ENCODE measurements around the gene CCDC69.
"Not testable (repeated sequence)": the region's sequence is repeated elsewhere in the genome, so short reads cannot be mapped to it uniquely, and the experiment has no call there.

CCDC69 gene, protein sequence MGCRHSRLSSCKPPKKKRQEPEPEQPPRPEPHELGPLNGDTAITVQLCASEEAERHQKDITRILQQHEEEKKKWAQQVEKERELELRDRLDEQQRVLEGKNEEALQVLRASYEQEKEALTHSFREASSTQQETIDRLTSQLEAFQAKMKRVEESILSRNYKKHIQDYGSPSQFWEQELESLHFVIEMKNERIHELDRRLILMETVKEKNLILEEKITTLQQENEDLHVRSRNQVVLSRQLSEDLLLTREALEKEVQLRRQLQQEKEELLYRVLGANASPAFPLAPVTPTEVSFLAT

DNA sequence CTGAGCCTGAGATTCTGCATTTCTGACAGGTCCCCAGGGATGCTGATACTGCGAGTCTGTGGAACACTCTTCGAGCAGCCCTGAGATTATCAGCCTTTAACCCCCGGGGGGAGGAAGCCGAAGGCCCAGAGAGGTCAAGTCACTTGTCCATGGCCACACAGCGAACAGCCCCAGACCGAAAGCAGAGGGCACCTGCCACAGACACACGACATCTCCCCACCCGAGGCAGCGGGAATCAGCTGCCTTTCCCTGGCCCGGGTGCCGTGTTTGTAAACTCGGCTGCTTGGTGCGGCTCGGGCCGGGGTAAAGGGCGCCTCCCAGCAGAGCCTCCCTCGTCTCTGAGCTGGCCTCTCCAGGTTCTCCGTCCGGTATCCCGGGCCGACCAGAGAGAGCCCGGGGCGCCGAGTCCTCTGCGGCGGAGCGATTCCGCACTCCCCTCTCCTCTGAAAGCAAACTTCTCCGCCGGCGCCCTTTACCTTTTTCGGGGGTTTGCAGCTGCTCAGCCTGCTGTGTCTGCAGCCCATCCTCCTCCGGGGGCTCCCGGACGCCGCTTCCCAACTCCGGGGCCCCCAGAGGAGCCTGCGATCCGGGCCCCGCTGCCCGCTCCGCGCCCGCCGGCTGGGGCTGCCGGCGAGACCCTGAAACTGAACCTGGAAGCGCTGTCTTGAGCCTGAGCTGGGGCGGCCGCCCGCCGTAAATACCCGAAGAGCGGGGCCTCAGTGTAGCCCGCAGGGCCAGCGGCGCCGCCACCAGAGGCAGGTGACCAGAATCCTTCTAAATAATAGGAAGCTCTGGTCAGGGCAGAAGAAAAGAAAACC lies at the start of gene CCDC69:
Gene CCDC69, minus strand, starts transcription at position 646 of the 818 bp plus-strand sequence. Its CDS starts 122 bp downstream, at position 524.
- DNase-seq, result peak; percentile 6

DNA sequence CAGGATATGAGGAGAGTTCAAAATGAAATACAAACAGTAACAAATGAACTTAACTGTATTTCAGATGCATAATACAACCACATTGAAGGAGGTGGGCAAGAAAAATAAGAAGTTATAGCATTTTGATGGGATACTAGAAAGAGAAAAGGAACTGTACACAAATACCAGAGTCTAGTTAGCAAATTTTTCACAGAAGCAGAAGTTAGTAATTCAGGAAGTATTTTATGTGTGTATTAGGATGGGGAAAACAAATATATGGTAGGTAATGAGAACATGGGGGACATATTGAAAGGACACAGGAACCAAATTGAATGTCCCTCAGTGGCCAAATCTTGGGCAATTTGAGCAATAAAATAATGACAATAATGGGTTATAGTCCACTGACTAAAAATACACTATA lies 47.4 kb upstream of the CCDC69 start:
- DNase-seq, result no peak

- no peak for DNase-seq
Measured at GRCh38 chr5:151270599-151270998, 46.7 kb upstream of the CCDC69 start.

DNA sequence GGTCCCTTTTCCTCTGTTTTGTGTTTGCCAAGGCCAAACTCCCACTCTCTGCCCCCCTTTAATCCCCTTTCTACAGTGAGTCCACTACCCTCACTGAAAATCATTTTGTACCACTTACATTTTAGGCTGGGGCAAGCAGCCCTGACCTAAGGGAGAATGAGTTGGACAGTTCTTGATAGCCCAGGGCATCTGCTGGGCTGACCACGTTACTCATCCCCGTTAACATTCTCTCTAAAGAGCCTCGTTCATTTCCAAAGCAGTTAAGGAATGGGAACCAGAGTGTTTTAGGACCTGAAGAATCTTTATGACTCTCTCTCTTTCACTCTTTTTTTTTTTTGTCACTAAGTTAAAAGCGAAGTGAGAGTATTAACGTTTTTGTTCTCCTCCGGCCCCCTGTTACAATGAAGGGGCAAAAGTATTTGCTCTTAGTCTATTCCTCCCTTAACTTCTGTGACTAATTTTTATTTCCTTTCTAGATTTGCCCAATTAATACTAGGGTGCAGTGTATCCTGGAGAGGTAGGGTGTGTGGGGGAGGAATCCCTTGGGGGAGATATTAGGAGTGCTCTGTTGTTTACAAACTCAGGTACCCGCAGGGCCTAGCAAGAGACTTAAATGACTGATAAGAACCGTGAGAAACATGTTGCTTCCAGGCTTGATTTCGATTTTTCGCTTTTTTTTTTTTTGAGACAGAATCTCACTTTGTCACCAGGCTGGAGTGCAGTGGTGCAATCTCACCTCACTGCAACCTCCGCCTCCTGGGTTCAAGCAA lies 43.8 kb upstream of the CCDC69 start:
- no peak for DNase-seq

GRCh38 chr5:151264113-151264512 lies 40.2 kb upstream of the CCDC69 start:
- no peak for DNase-seq

DNA sequence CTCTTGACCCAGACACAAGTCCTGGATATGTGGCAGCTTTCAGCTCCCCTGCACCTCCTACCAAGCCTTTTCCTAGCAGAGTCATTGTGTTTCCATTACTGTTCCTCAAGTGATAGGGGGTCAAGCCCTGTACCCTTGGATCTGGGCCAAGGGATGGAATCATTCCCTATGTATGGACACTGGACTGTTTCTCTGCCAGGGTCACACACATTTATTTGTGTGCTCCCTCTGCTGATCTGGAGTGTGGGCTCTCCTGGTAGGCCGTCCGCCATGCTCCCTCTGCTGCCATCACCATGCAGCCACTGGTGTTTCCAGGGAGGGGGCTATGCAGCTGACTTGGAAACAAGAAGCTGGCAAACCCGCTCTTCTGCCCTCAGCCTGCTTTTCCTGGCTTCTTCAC lies 38.6 kb upstream of the CCDC69 start:
- DNase-seq, result no peak

DNA sequence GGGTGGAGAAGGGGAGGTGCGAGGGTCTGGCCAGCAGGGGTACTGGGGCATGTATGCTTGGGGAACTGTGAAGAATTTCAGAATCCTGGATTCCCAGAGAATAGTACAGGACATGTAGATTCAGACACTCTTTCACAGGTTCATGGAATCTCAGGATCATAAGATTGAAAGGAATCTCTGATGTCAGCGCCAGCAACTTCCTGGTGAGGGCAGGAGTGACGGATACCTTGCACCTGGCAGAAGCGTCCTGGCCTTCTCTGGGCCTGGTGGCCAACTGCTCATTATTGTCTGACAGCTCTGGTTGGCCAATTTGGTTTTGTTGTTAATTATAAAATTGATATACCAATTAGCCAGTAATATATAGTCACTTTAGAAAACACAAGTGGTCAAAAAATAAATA lies 36.0 kb upstream of the CCDC69 start:
- DNase-seq, result no peak

GRCh38 chr5:151258816-151259215 lies 34.9 kb upstream of the CCDC69 start:
- no peak for DNase-seq

DNA sequence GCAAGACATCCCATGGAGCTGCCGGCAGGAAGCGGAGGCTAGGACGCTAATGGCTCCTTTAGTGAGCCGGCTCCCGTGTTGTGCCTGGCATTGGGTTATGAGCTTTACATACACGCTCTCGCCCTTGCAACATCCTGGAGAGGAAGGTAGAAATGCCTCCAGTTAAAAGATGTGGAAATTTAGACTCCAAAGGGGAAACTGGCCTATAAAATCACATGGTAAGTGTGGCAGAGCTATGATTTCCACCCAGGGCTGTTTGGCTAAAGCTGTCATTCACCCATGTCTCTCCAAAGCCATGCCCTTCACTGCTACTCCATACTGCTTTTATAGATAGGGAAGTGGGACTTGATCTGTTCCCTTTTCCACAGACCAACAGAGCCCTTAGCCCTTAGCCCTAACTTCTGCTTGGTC lies 34.3 kb upstream of the CCDC69 start:
- no peak for DNase-seq

DNA sequence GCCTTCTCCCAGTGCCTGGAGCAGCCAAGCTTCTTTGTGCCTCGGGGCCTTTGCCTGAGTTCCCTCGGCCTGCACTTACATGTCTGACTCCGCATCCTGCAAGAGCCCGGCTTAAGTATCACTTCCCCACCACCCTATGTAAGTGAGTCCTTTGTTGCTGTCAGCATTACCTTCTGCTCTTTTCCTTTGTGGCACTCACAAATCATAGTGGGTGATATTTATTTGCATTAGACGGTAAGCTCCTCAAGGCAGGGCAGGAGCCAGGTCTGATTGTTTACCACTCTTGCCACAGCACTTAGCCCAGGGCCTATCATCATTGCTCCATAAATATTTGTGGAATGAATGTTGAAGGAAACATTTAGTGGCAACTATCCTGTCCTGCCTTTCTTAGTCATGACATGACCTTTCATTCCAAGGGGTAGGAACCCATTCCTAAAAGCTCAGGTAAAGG lies 33.9 kb upstream of the CCDC69 start:
- DNase-seq, result no peak

DNA sequence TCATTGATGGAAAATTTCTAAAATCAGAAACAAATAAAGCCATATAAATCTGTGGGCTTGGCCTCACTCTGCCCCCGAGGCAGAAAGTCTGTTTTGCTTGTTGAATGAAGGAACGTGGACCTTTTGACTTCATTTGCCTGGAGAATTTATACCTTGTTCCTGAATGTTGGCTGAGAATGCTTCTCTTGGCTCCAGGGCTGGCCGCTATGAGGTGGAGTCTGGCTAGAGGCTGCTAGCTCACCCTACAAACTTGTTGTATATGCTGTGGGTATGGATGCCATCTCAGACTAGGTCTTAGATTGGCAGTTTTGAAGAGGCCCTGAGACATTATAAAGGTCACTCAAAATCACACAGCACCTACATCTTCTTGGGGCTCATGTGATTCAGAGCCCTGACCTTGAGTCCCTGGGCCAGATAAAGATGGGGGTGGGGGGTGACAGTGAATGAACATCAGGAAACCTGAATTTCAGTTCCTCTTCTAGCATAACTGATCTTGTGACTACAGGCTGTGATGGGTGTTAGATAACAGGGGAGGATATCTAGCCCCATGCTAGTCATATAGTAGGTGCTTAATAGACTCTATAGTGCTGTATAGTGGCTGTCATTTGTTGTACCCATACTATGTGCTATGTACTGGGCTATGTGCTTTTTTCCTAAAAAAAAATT lies 31.9 kb upstream of the CCDC69 start:
- no peak for DNase-seq

- not testable (repeated sequence) for DNase-seq
Measured at GRCh38 chr5:151254990-151255389, 31.1 kb upstream of the CCDC69 start.

DNA sequence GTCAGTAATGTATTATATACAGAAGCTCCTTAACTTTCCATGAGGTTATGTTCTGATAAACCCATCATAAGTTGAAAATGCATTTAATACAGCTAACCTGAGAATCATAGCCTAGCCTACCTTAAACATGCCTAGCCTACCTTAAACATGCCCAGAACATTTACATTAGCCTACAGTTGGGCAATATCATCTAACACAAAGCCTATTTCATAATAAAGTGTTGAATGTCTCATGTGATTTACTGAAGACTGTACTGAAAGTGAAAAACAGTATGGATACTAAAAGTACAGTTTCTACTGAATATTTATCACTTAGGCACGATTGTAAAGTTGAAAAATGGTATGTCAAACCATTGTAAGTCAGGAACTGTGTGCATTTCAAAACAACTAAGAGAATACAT lies 30.7 kb upstream of the CCDC69 start:
- DNase-seq, result no peak

DNA sequence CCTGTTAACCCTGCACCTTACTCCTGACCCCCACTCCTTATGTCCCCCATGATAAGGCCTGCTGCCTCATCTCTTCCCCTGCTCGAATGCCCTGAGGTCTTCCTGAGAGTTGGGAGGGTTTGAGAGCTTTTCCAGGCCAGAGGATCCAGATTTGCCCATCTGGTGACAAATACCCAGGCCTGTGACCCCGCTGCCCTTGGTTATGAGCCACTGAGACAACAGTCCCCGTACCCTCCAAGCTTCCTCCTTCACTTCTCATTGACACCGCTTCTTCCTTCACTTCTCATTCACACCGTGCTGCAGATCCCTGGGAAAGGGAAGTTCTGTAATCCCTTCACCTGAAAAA lies 29.7 kb upstream of the CCDC69 start:
- no peak for DNase-seq

- peak; percentile 95 for DNase-seq
Measured at GRCh38 chr5:151252762-151253604, 29.1 kb upstream of the CCDC69 start, which contains the start of gene GM2A. GM2A (plus strand) TSS chr5:151253185; CDS start chr5:151253217, 32 bp downstream.

DNA sequence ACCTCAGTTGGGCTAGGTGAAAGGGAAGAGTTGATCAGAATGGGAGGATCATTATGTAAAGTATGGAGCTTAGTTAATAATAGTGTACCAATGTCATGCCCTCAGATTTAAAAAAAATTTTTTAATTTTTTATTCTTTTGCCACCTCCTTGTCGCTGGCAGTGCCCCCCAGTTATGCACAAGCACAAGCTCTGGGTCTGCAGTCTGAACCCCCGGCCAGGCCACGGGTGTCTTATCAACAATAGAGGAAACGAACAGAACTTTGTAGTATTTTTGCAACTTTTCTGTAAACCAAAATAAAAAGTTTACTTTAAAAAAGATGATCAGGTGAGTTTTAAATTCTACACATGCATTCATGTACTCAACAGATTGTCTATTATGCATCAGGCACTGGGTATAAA lies 27.7 kb upstream of the CCDC69 start:
- no peak for DNase-seq

- DNase-seq, result no peak
Measured at GRCh38 chr5:151251001-151251551, 27.2 kb upstream of the CCDC69 start.

DNA sequence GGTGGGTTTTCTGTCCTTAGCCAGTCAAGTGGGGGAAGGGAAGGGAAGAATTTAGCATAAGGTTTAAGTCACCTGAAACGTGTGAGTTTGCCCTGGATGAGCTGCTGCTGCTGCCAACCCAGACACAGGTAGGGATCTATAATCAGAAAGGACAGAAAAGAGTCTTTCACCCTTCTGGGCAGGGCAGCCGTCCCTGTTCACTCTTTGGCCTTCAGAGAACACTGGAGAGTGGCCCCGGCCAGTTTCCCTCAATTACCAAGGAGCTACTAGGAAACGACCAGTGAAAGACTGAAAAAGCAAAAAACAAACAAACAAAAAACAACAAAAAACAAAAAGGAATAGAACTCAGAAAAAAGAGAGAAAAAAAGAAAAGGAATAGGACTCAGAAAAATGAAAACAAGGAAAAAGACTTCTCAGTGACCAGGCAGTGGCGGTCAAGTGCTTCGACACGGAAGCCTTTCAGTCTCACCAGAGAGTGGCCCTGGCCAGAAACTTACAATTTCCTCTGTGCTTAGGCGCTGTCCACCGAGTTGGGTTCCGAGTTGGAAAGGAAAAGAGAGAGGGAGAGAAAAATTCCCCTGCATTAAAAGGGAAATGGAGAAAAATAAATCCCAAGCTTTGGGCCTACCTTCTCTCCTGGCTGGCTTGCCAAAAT lies 26.6 kb upstream of the CCDC69 start:
- DNase-seq, result no peak

DNA sequence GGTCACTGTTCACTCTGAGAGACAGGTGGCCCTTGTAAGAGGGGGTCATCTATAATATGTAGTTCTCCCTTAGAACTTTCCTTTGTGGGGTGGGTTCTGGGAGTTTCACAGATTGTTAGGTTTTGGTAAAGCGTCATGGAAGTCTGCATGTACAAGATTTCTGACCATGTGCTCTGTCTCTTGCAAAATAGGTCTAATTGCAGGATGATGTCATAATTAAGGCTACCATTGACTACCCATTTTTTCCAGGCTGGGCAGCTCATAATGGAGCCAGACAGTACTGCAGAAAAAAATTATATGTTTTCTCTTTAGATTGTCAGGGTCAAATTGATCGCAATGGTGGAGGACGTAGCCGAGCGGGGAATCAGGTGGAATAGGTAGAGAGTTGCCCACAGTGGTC lies 25.4 kb upstream of the CCDC69 start:
- no peak for DNase-seq

- DNase-seq, result no peak
Measured at GRCh38 chr5:151248651-151249050, 24.8 kb upstream of the CCDC69 start.

DNA sequence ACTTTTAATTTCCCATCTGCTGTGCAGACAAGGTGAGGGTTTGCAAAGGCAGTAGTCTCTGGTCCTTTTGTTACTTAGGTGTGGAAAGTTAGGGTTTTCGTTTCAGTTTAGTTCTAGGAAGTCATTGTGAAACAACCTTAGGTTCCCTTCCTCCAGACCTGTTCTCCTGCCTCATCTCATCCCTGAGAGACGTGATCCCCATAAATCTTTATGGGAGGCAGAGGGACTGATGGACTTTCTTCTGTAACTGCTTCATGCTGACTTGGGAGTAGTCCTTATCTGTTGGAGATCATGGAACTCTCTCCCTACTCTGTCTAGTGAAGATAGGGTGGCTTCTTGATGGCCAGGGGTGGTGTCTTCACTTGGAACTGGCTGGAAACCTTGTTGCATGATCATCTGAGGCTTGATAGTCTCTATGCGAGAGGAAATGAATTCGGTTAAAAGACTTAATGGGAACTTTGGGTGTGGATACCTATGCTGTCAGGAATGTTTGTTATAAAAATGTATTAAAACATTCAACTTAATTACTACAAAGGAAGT lies 21.9 kb upstream of the CCDC69 start:
- DNase-seq, result no peak
